Fibroblast of mammary gland (primary cell): ENCODE measurements around the gene AKAP13.
A peak's percentile ranks its signal among the peaks of the same experiment; 100 is the strongest.

Experiments used
- DNase-seq: peaks from one replicate; pipeline ENCODE4 v3.0.0-alpha.2; 2010; ENCODE audit warnings: low read depth
- H3K4me3 ChIP-seq: 2 replicates; pipeline ENCODE4 v1.5.1; 2011; ENCODE audit warnings: low read depth, mild to moderate bottlenecking, low read length, moderate library complexity; ENCODE audit not compliant: control insufficient read depth
- CTCF ChIP-seq: conservative IDR thresholded peaks from 2 replicates; pipeline ENCODE4 v1.5.1; 2011; ENCODE audit warnings: low read depth, low read length, inconsistent platforms; ENCODE audit not compliant: control insufficient read depth, insufficient read depth

Gene AKAP13

GRCh38 chr15:85609492-85609891 lies 229.1 kb downstream of the AKAP13 start:
- no peak overlapping the region for H3K4me3 ChIP-seq
- no peak for TF ChIP-seq CTCF
- DNase-seq, result no peak

GRCh38 chr15:85611361-85611760 lies 231.0 kb downstream of the AKAP13 start:
- DNase-seq, result peak; percentile 59
- no peak for TF ChIP-seq CTCF
- no peak overlapping the region for H3K4me3 ChIP-seq

- DNase-seq, result no peak
- no peak for TF ChIP-seq CTCF
- H3K4me3 ChIP-seq, result no peak overlapping the region
These were observed 233.7 kb downstream of the AKAP13 start for GRCh38 chr15:85614059-85614458.

GRCh38 chr15:85615930-85616329 lies 235.5 kb downstream of the AKAP13 start:
- DNase-seq, result peak; percentile 81
- TF ChIP-seq CTCF, result peak; percentile 62
- no peak overlapping the region for H3K4me3 ChIP-seq

GRCh38 chr15:85616549-85617110 lies 236.2 kb downstream of the AKAP13 start:
- no peak overlapping the region for H3K4me3 ChIP-seq
- peak; percentile 90 for DNase-seq
- TF ChIP-seq CTCF, result no peak

- no peak for DNase-seq
- H3K4me3 ChIP-seq, result no peak overlapping the region
- TF ChIP-seq CTCF, result no peak
These were observed 237.8 kb downstream of the AKAP13 start for GRCh38 chr15:85618228-85618505.

GRCh38 chr15:85618956-85619491 lies 238.6 kb downstream of the AKAP13 start:
- peak overlapping the region; percentile 70 for H3K4me3 ChIP-seq
- peak; percentile 99 for DNase-seq
- TF ChIP-seq CTCF, result no peak
